NCI-H146 (cell line): Measurements from ENCODE around the gene TEX35.
"Not testable (repeated sequence)": the region's sequence is repeated elsewhere in the genome, so short reads cannot be mapped to it uniquely, and the experiment has no call there.

ENCODE experiments used
- DNase-seq: peaks from one replicate; lab custom pipeline; 2025; lab: John Stamatoyannopoulos, UW

The TEX35 gene

DNA sequence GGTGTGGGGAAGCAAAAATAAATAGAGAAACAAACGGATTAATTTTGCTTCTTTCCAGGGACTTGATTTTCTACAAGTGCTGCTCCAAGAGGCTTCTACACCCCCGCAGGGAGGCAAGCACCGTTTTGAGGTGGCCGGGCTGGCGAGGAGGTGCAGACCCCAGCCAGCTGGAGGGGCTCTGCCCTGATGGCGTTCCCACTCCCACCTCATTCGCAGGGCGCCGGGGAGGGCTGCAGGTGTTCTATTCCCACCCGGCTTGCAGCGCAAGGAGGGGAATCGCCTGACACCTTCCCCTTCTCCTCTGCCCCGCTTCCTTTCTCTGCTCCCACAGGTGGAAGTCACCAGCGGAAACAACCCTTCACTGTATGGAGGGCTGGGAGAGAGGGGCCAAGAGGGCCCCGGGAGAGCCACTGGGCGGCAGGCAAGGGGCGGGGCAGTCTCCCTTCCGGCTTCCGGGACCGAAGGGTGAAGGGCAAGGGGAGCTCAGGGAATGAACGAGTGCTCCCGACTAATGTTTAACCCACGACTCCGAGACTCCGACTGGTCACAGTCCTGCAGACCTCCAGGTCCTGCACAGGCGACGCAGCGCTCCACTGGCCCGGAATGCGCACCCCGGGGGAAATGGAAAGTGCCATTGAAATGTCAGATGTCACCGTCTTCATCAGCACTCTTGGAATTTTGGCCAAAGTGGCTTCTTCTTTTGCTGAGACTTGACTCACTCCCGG, 29.1 kb downstream of the TEX35 start:
- peak; percentile 70 for DNase-seq

DNA sequence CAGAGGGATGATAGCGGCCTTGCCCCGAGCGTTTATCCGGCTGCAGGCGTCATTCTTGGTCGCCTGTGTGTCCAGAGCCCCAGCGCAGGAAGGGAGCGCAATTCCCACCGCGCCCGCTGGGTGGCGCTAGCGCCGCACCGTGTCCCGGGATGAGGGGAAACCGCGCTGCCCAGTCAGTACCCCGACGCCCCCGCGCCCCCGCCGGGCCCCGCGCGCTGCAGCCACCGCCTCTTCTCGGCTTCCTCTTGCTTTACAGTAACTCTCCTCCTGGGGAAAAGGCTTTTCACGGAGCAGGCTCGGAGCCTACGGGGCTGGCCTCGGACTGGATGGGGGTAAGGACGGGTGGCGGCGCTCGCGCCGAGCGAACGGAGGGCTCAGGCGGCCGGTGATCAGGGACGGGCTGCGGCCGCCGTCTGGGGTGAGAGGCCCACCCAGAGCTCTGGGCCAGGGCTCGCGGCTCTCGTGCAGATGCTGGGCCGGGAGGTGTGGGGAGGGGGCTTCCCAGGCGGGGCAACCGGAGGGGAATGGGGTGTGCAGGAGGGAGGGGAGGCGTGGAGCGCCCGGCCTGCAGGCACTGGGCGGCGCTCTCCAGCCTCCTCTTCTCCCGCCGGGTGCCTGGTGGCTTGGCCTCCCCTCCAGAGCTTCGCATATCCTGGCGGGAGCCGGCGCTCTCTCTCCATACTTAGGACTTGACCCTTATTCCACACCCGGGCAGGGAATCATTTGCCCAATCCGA, 29.8 kb downstream of the TEX35 start:
- peak; percentile 80 for DNase-seq

- peak; percentile 75 for DNase-seq
Measured at GRCh38 chr1:178543290-178543607, 30.3 kb downstream of the TEX35 start.

GRCh38 chr1:178544531-178544930, 31.6 kb downstream of the TEX35 start:
- DNase-seq: no peak

DNA sequence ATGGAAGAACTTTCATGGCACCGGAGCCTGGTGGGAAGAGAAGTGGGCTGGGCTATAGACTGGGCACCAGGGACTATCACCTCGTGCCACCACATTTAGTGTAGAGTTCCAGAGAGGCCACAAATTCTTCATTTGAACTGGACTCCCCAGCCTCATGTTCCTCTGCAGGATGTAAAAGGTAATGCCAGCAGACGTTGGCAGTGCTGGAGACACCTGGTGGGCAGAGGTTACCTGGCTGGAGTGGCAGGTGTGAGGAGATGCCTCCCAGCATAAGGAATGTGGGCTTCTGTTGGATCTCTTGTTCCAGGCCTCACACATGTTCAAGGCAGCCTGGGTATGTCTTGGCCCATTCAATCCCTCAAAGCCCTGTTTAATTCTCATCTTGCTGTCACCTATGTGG, 35.2 kb downstream of the TEX35 start:
- peak; percentile 14 for DNase-seq

GRCh38 chr1:178551307-178551706, 38.4 kb downstream of the TEX35 start:
- no peak for DNase-seq

- DNase-seq: no peak
Measured at GRCh38 chr1:178551940-178552339, 39.0 kb downstream of the TEX35 start.

- no peak for DNase-seq
Measured at GRCh38 chr1:178552856-178553255, 39.9 kb downstream of the TEX35 start.

DNA sequence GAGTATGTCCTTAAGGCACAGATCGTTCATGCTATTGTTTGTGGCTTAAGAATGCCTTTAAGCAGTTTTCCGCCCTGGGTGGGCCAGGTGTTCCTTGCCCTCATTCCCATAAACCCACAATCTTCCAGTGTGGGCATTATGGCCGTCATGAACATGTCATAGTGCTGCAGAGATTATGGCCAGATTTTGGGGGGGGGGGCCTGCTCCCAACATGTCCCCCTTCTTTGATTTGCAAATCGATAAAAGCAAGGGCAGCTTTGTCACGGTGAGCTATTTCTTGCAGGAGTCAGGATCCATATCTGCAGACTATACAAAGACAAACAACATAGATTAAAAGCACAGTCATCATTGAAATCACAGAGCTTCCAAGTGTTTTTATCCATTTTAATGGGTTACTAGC, 41.4 kb downstream of the TEX35 start:
- not testable (repeated sequence) for DNase-seq

- not testable (repeated sequence) for DNase-seq
Measured at GRCh38 chr1:178555613-178556012, 42.7 kb downstream of the TEX35 start.

DNA sequence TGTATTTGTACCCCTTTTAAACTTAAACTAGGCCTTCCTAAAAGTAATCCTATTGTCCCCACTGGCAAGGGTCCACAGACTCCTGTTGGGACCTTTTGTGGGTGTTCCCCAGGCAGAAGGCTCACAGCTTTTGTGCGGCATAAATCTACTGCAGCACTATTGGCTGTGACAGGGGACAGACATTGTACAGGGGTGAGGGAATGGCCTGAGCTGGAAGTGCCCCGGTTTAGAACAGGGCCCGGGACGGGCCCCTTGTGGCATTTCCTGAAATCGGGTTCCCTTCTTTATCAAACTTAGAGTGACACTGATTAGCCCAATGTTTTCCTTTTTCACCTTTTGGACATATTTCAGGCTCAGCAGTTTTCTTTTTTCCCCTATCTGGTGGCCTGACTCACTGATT, 45.9 kb downstream of the TEX35 start:
- DNase-seq: not testable (repeated sequence)

DNA sequence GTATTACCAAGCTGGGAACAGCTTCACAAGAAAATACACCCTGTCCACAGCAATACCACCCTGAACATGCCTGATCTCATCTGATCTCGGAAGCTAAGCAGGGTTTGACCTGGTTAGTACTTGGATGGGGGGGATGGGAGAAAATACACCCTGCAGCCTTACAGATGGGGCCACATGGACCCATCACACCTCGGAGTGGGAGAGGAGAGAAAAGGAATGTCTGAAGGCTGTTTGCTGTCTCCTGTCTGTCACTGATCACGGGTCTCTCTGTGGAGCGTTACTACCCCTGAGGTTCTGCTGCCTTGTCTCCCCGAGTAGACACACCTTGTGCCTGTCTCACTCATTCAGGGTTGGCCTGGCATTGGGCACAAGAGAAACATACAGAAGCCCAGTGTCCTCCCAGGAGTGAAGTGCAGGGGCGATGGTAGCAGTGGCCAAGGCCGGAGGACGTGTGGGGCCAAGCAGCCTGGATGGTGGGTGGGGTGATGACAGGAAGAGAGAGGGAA, 48.0 kb downstream of the TEX35 start:
- DNase-seq: no peak

- no peak for DNase-seq
Measured at GRCh38 chr1:178563099-178563820, 50.4 kb downstream of the TEX35 start.

GRCh38 chr1:178564086-178564782, 51.3 kb downstream of the TEX35 start:
- no peak for DNase-seq

GRCh38 chr1:178564783-178565180, 51.9 kb downstream of the TEX35 start:
- no peak for DNase-seq

GRCh38 chr1:178565586-178565985, 52.7 kb downstream of the TEX35 start:
- DNase-seq: peak; percentile 17

- no peak for DNase-seq
Measured at GRCh38 chr1:178566187-178566586, 53.3 kb downstream of the TEX35 start.

GRCh38 chr1:178571807-178572206, 58.9 kb downstream of the TEX35 start:
- no peak for DNase-seq
